GM12801 (cell line): ENCODE measurements around the gene KNTC1.

Source experiments
- CTCF ChIP-seq: IDR thresholded peaks from one replicate; pipeline ENCODE4 v1.5.1; 2011; ENCODE audit warnings: control low read depth; ENCODE audit not compliant: insufficient read length; ENCODE audit errors: extremely low read depth

Gene KNTC1

DNA sequence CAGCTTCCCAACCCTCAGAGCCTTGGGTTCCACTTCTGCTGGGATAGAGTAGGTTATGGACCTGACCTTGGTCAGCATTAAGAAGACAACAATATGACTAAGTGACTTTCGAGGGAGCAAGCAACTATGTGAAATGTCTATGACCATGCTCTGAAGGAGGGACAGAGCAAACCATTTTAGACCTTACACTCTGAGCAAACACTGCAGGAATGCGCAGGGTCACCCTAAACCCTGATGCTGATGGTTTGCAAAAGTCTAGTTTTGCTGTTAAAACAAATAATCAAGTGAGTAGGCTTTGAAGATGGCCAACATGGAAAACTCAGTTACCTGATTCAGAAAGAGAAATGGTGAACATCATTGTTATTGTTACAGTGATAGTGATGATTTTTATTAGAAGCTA, 35.1 kb upstream of the KNTC1 start:
- no peak for TF ChIP-seq CTCF

- no peak for TF ChIP-seq CTCF
Measured at GRCh38 chr12:122495258-122495657, 31.8 kb upstream of the KNTC1 start.

DNA sequence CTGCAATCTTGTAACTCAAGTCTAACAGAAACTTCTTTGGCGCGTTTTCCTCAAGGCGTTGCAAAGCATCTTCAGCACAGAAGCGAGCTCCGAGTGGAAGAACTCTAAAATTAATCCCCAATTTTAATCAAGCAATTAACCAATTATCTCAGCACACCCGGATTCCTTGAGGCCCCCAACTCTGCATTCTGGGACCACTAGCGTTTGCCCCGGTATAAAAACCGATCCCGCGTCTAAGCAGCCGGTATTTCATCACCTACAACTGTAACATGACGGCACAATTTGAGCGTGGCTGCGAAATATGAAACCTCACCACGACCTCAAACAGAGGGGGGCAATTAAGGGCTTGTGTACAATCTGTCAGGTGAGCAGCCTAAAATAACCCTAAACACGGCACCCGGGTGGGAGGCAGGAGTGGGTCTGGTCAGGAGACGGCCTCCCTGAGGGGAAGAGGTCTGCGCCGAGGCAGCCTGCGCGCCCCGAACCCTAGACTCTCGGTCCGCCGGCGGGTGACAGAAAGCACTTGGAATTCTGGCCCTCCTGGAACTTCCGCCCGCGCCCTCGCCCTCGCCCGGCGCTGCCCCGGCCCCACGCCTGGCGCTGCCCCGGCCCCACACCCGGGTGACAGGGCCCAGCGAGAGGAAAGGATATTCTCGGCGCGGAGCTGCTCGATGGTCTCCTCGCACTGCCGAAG, 26.9 kb upstream of the KNTC1 start:
- TF ChIP-seq CTCF: no peak

- no peak for TF ChIP-seq CTCF
Measured at GRCh38 chr12:122500685-122501488, 26.2 kb upstream of the KNTC1 start, which contains the start of gene ZCCHC8. TSS of gene ZCCHC8 (minus strand) at chr12:122500932. CDS start at chr12:122500840, 92 bp downstream.

- TF ChIP-seq CTCF: no peak
Measured at GRCh38 chr12:122501489-122501989, 25.5 kb upstream of the KNTC1 start.

- no peak for TF ChIP-seq CTCF
Measured at GRCh38 chr12:122503147-122503751, 23.8 kb upstream of the KNTC1 start.
